Measurements from ENCODE around the gene PALD1.

DNA sequence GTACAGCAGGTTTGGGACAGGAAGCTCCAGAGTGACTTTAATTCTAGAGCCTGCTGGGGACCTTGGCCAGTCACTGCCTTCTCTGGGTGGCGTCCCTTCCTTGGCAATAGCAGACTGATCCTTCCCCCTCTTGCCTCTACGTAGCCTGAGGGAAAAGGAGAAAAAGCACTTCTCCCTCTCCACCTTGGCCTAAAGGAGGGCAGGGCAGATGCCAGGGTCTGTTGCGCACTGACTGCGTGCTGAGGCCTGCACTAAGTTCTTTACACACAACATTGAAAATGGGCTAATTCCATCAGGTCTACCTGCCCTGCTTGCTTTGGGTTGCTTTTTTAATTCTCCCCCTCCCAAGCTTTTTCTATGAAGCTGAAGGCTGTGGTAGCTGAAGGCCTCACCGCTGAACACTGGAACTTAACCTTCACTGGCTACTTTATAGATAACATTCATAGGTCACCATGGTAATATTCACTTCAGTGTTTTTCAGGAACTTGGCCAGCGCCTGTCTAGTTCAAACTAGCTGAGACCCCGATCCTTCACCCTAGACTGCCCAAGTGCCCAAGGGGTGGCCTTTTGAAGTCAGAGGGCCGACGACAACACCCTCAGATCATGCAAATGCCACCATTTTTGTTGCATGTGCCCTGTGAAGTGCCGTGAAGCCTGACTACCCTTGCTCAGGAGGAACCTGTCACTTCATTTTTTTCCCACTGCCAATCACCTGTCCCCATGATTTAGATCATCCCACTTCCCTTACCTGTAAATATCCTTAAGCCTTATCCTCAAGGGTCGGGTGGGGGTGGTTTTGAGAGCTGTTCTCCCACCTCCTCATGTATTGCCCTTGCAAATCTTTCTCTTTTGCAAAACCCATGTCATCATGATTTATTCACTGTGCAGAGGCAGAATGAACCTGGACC, 95.3 kb downstream of the PALD1 start:
- TF ChIP-seq SUZ12 (IDR thresholded peaks at IDR 0.05) = no peak
- TF ChIP-seq TARDBP (IDR thresholded peaks at IDR 0.05) = no peak

All from HEK293T (cell line).